C4-2B (cell line): Measurements from ENCODE around the gene MRNIP.

ENCODE experiments used
- ZFX ChIP-seq: fragments of 450-650 bp; IDR thresholded peaks from 2 replicates; pipeline ENCODE4 v1.6.1; 2017
- TF ChIP-seq, protein P1 (sequence below): fragments of 450-650 bp; conservative IDR thresholded peaks from 2 replicates; pipeline ENCODE4 v1.5.1; 2017; ENCODE audit warnings: mild to moderate bottlenecking

DNA sequence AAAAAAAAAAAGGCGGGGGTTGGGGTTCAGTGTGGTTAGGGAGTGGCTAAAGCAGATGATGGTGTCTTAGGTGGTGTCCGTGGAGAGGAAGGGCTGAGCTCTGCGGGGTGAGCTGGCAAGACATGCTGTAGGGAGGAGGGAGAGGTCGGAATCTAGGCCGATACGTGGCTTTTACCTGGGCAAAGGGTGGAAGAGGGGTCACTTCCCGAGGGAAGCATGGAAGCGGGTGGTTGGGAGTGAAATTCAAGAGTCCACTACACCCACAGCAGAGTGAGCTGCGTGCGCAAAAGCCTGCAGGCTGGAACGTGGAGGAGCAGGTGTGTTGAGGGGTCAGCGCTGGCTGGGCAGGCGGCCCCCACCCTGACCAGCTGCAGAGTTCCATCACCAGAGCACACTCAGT is 31.3 kb upstream of the MRNIP start:
- TF ChIP-seq, protein P1, sequence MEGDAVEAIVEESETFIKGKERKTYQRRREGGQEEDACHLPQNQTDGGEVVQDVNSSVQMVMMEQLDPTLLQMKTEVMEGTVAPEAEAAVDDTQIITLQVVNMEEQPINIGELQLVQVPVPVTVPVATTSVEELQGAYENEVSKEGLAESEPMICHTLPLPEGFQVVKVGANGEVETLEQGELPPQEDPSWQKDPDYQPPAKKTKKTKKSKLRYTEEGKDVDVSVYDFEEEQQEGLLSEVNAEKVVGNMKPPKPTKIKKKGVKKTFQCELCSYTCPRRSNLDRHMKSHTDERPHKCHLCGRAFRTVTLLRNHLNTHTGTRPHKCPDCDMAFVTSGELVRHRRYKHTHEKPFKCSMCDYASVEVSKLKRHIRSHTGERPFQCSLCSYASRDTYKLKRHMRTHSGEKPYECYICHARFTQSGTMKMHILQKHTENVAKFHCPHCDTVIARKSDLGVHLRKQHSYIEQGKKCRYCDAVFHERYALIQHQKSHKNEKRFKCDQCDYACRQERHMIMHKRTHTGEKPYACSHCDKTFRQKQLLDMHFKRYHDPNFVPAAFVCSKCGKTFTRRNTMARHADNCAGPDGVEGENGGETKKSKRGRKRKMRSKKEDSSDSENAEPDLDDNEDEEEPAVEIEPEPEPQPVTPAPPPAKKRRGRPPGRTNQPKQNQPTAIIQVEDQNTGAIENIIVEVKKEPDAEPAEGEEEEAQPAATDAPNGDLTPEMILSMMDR = no peak
- TF ChIP-seq ZFX = no peak
